Neural crest cell (in vitro differentiated cells): ENCODE measurements around the gene ZBTB7B. TPM values are rescaled to one million over a fixed set of nuclear protein-coding genes. Genes with fewer than 3 reads are reported as not detected.

Source experiments
- DNase-seq: peaks from one replicate; pipeline ENCODE4 v3.0.0; 2021; ENCODE audit warnings: low read depth, mixed read lengths, low spot score
- H3K27ac Mint-ChIP-seq: one replicate; pipeline ENCODE4 v1.8.0; 2021; ENCODE audit warnings: mild to moderate bottlenecking, mixed read lengths; ENCODE audit not compliant: unreplicated experiment
- H3K27me3 Mint-ChIP-seq: 2 replicates; pipeline ENCODE4 v1.8.0; 2021; ENCODE audit warnings: low read depth, mild to moderate bottlenecking, mixed read lengths
- H3K36me3 Mint-ChIP-seq: 2 replicates; pipeline ENCODE4 v1.8.0; 2021; ENCODE audit warnings: low read depth, mild to moderate bottlenecking, mixed read lengths
- H3K4me1 Mint-ChIP-seq: 2 replicates; pipeline ENCODE4 v1.8.0; 2021; ENCODE audit warnings: mixed read lengths
- H3K4me3 Mint-ChIP-seq: one replicate; pipeline ENCODE4 v1.8.0; 2021; ENCODE audit warnings: mild to moderate bottlenecking, mixed read lengths
- H3K9me3 Mint-ChIP-seq: 2 replicates; pipeline ENCODE4 v1.8.0; 2021; ENCODE audit warnings: mixed read lengths
- total RNA-seq: library from RNA; stranded (reverse); gene quantifications from 2 replicates; pipeline ENCODE4 v1.2.1, GENCODE V29; 2021
- TF ChIP-seq, protein P1 (sequence below): fragments of 200-600 bp; sonication (generic); conservative IDR thresholded peaks from 2 replicates; pipeline ENCODE4 v1.5.0; 2021; ENCODE audit warnings: antibody characterized with exemption, mild to moderate bottlenecking

The ZBTB7B gene
- total RNA-seq, 1 donor from 2014 or later, result 6.9 TPM

DNA sequence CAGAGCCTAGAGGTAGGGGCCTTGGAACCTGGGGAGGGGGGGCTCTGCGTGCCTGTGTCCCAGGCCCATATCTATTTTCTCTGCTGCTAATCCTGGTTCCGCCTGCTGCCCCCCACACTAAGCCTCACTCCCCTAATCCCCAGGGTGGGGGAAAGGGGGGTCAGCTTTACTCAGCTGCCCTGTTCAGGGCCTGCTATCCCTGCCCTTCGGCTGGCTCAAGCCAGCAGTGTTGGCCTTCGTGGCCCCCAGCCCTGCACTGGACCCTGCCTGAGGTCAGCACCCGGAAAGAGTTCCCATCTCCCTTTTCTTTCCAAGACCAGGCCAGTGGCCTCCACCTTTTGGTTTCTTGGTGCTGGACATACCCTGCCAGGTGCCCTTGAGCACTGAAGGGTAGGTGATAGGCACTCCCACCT is 8.4 kb downstream of the ZBTB7B start:
- TF ChIP-seq, protein P1, sequence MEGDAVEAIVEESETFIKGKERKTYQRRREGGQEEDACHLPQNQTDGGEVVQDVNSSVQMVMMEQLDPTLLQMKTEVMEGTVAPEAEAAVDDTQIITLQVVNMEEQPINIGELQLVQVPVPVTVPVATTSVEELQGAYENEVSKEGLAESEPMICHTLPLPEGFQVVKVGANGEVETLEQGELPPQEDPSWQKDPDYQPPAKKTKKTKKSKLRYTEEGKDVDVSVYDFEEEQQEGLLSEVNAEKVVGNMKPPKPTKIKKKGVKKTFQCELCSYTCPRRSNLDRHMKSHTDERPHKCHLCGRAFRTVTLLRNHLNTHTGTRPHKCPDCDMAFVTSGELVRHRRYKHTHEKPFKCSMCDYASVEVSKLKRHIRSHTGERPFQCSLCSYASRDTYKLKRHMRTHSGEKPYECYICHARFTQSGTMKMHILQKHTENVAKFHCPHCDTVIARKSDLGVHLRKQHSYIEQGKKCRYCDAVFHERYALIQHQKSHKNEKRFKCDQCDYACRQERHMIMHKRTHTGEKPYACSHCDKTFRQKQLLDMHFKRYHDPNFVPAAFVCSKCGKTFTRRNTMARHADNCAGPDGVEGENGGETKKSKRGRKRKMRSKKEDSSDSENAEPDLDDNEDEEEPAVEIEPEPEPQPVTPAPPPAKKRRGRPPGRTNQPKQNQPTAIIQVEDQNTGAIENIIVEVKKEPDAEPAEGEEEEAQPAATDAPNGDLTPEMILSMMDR, result no peak
- H3K4me1 Mint-ChIP-seq, result peaks cover 15% of the 10 kb centered on the region
- no peaks in the 10 kb centered on the region for H3K27me3 Mint-ChIP-seq
- no peak for DNase-seq
- H3K9me3 Mint-ChIP-seq, result no peaks in the 10 kb centered on the region
- no peak overlapping the region for H3K27ac Mint-ChIP-seq
- no peaks in the 10 kb centered on the region for H3K36me3 Mint-ChIP-seq
- H3K4me3 Mint-ChIP-seq, result no peak overlapping the region

DNA sequence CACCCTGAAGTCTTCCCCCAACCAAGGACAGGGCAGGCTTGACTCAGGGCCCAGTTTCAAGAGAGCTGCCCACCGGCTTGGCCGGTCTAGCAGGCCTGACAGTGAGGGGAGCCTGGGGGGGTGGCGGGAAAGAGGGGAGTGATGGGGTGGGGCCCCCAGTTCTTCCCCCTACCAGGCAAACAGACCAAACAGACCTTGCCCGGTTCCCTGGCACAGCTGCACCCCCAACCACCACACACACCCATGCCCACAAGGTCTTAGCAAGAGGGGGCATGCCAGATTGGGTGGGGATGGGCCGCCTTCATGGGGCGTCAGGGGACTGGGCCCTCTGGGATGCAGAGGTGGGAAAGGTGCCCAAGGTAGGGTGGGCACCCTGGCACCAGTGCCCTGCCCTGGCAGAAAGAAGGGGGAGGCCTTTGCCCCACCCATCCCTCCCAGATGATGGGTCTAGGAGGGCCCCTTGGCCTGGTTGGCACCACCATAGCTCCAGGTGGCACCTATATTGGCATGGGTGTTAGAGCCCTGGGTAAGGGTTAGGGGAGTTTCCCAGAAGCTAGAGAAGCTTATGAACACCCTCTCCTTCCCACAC is 8.9 kb downstream of the ZBTB7B start:
- Mint-ChIP-seq H3K9me3 (no peaks in the 10 kb centered on the region), H3K4me1 (peaks cover 14% of the 10 kb centered on the region), H3K27me3 (no peaks in the 10 kb centered on the region), H3K27ac (no peak overlapping the region), H3K36me3 (no peaks in the 10 kb centered on the region), H3K4me3 (no peak overlapping the region)
- DNase-seq, result no peak
- TF ChIP-seq, protein P1, result no peak

DNA sequence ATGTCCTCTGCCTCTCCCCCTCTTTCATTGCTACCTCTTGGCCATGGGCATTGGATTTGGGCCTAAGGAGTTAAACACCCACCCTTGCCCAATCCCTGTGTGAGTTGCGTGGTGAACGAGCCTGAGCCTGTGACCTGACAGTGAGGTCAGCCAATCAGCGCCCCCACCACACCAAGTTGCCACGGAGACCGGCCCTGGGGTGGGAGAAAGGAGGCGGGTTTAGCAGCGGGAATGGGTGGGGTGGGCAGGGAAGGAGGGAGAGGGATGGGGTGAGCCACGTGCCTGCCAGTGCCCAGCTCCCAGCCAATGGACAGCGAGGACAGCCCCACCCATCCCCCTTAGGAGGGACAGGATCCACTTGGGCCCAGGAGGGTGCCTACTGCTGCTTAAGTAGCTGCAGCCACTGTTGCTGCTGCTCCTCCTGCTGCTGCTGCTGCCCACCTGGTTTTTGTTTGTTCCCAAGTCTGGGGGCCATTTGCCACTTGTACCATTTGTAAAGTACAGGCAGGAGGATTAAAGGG is 9.5 kb downstream of the ZBTB7B start:
- no peak overlapping the region for H3K27ac Mint-ChIP-seq
- H3K36me3 Mint-ChIP-seq, result no peaks in the 10 kb centered on the region
- peaks cover 10% of the 10 kb centered on the region for H3K4me1 Mint-ChIP-seq
- no peak overlapping the region for H3K4me3 Mint-ChIP-seq
- H3K27me3 Mint-ChIP-seq, result no peaks in the 10 kb centered on the region
- TF ChIP-seq, protein P1, result no peak
- no peak for DNase-seq
- H3K9me3 Mint-ChIP-seq, result no peaks in the 10 kb centered on the region

- Mint-ChIP-seq H3K36me3 (no peaks in the 10 kb centered on the region), H3K27me3 (no peaks in the 10 kb centered on the region), H3K4me1 (peaks cover 14% of the 10 kb centered on the region), H3K4me3 (peak overlapping the region; percentile 25), H3K9me3 (no peaks in the 10 kb centered on the region), H3K27ac (no peak overlapping the region)
- DNase-seq, result no peak
- TF ChIP-seq, protein P1, result no peak
These were observed 10.4 kb downstream of the ZBTB7B start for GRCh38 chr1:155012776-155013602.

GRCh38 chr1:155013632-155014031 is 11.0 kb downstream of the ZBTB7B start:
- no peak for DNase-seq
- no peaks in the 10 kb centered on the region for H3K36me3 Mint-ChIP-seq
- H3K9me3 Mint-ChIP-seq, result no peaks in the 10 kb centered on the region
- no peak overlapping the region for H3K4me3 Mint-ChIP-seq
- H3K4me1 Mint-ChIP-seq, result peaks cover 15% of the 10 kb centered on the region
- TF ChIP-seq, protein P1, result no peak
- no peak overlapping the region for H3K27ac Mint-ChIP-seq
- no peaks in the 10 kb centered on the region for H3K27me3 Mint-ChIP-seq
